GM23248 (cell line): ENCODE results near the gene ALKBH1. TPM values are rescaled to one million over a fixed set of nuclear protein-coding genes. Genes with fewer than 3 reads are reported as not detected.

Experiments used
- DNase-seq: peaks from one replicate; pipeline ENCODE4 v3.0.0-alpha.2; 2015
- H2AFZ ChIP-seq: fragments of 200-600 bp; sonication (generic); 2 replicates; pipeline ENCODE4 v1.6.1; 2016; ENCODE audit warnings: antibody characterized with exemption
- H3F3A ChIP-seq: fragments of 200-600 bp; sonication (generic); 2 replicates; pipeline ENCODE4 v1.6.1; 2016; ENCODE audit warnings: mild to moderate bottlenecking, antibody characterized with exemption, mixed run types; ENCODE audit not compliant: insufficient read depth
- H3K27ac ChIP-seq: fragments of 200-600 bp; sonication (generic); 2 replicates; pipeline ENCODE4 v1.5.1; 2016; ENCODE audit warnings: mild to moderate bottlenecking
- H3K27me3 ChIP-seq: fragments of 200-600 bp; sonication (generic); replicated peaks from 2 replicates; pipeline ENCODE4 v1.6.1; 2016; ENCODE audit warnings: mild to moderate bottlenecking; ENCODE audit not compliant: insufficient read depth
- H3K36me3 ChIP-seq: fragments of 200-600 bp; sonication (generic); 2 replicates; pipeline ENCODE4 v1.6.1; 2016; ENCODE audit warnings: low read depth, mild to moderate bottlenecking
- H3K4me1 ChIP-seq: fragments of 200-600 bp; sonication (generic); 2 replicates; pipeline ENCODE4 v1.6.1; 2016; ENCODE audit warnings: mild to moderate bottlenecking; ENCODE audit not compliant: insufficient read depth
- H3K4me2 ChIP-seq: fragments of 200-600 bp; sonication (generic); one replicate; pipeline ENCODE4 v1.6.1; 2016; ENCODE audit warnings: mild to moderate bottlenecking; ENCODE audit not compliant: unreplicated experiment
- H3K4me3 ChIP-seq: fragments of 200-600 bp; sonication (generic); 2 replicates; pipeline ENCODE4 v1.5.1; 2016; ENCODE audit warnings: mild to moderate bottlenecking
- H3K79me2 ChIP-seq: fragments of 200-600 bp; sonication (generic); 2 replicates; pipeline ENCODE4 v1.6.1; 2016; ENCODE audit warnings: mild to moderate bottlenecking; ENCODE audit not compliant: insufficient read depth
- H3K9ac ChIP-seq: fragments of 200-600 bp; sonication (generic); 2 replicates; pipeline ENCODE4 v1.6.1; 2016; ENCODE audit warnings: mild to moderate bottlenecking
- H3K9me2 ChIP-seq: fragments of 200-600 bp; sonication (generic); 2 replicates; pipeline ENCODE4 v1.6.1; 2016; ENCODE audit warnings: mixed run types, mild to moderate bottlenecking, moderate library complexity; ENCODE audit not compliant: insufficient read depth
- H3K9me3 ChIP-seq: fragments of 200-600 bp; sonication (generic); one replicate; pipeline ENCODE4 v1.6.1; 2017; ENCODE audit warnings: low read depth
- H4K20me1 ChIP-seq: fragments of 200-600 bp; sonication (generic); 2 replicates; pipeline ENCODE4 v1.6.0; 2016; ENCODE audit not compliant: insufficient read depth
- EZH2 ChIP-seq: fragments of 200-600 bp; sonication (generic); IDR thresholded peaks from 2 replicates; pipeline ENCODE4 v1.6.1; 2018; ENCODE audit warnings: antibody characterized with exemption, mild to moderate bottlenecking; ENCODE audit not compliant: insufficient read depth, poor library complexity, severe bottlenecking
- EZH2phosphoT487 ChIP-seq: fragments of 200-600 bp; sonication (generic); IDR thresholded peaks from 2 replicates; pipeline ENCODE4 v1.6.1; 2018; ENCODE audit warnings: antibody characterized with exemption, moderate library complexity, mild to moderate bottlenecking, low read depth; ENCODE audit not compliant: insufficient read depth
- WGBS, 2 experiments: methylation state at CpG; one replicate each; pipeline ENCODE4 v1.1.6; 2015 to 2017; ENCODE audit warnings: low lambda C conversion rate in 2 of 2, low coverage in 1 of 2; ENCODE audit errors: missing lambda C conversion rate in 2 of 2; 5-methylcytosine and 5-hydroxymethylcytosine counted together
- in situ Hi-C: fragments of 300-500 bp; cut with MboI; formaldehyde crosslinking; loops from 2 replicates; pipeline ENCODE4 v1.15.0; 2020
- polyA plus RNA-seq: library from polyadenylated mRNA; unstranded; fragments of >200 nt; fragmentation: Nextera tagmentation; extraction: Ambion mirVana; gene quantifications from 2 replicates; pipeline ENCODE4 v1.2.1, GENCODE V29; 2016
- total RNA-seq: library from RNA; depleted of rRNA; stranded (reverse); fragments of >200 nt; shearing (Covaris generic); gene quantifications from 2 replicates; pipeline ENCODE4 v1.2.3, GENCODE V29; 2014

ALKBH1 gene
- total and polyA plus RNA-seq, 2 experiments from 2014 or later: 10.2 to 13.4 TPM

GRCh38 chr14:77659831-77660230, 48.0 kb downstream of the ALKBH1 start:
- Histone ChIP-seq H3K79me2 (no peaks in the 10 kb centered on the region), H3K4me3 (no peak overlapping the region), H3K9me2 (no peaks in the 10 kb centered on the region), H3F3A (no peaks in the 10 kb centered on the region), H3K9me3 (no peaks in the 10 kb centered on the region), H3K9ac (no peak overlapping the region), H3K4me1 (no peaks in the 10 kb centered on the region), H3K27me3 (no peaks in the 10 kb centered on the region), H4K20me1 (no peaks in the 10 kb centered on the region), H3K27ac (no peak overlapping the region), H3K4me2 (no peak overlapping the region), H3K36me3 (no peaks in the 10 kb centered on the region), H2AFZ (no peak overlapping the region)
- DNase-seq: no peak
- in situ Hi-C loops: no loop called here
- TF ChIP-seq EZH2 (no peak), EZH2phosphoT487 (no peak)
- WGBS, 2 experiments: 93% methylated on average over 2 of the region's 2 CpGs

- H3K4me2 ChIP-seq: no peak overlapping the region
- H4K20me1 ChIP-seq: no peaks in the 10 kb centered on the region
- H2AFZ ChIP-seq: no peak overlapping the region
- no peaks in the 10 kb centered on the region for H3K79me2 ChIP-seq
- no peaks in the 10 kb centered on the region for H3K9me3 ChIP-seq
- 66 to 74% methylated on average over 5 of the region's 5 CpGs for WGBS, 2 experiments
- no peaks in the 10 kb centered on the region for H3K9me2 ChIP-seq
- no peak overlapping the region for H3K9ac ChIP-seq
- H3K27ac ChIP-seq: no peak overlapping the region
- no peak overlapping the region for H3K4me3 ChIP-seq
- in situ Hi-C loops: no loop called here
- peak; percentile 7 for DNase-seq
- no peaks in the 10 kb centered on the region for H3K4me1 ChIP-seq
- no peaks in the 10 kb centered on the region for H3K36me3 ChIP-seq
- TF ChIP-seq EZH2 (no peak), EZH2phosphoT487 (no peak)
- H3K27me3 ChIP-seq: no peaks in the 10 kb centered on the region
- H3F3A ChIP-seq: no peaks in the 10 kb centered on the region
Observed at GRCh38 chr14:77657280-77657679, 50.5 kb downstream of the ALKBH1 start.

GRCh38 chr14:77654001-77654441, 53.8 kb downstream of the ALKBH1 start:
- Histone ChIP-seq H3F3A (no peaks in the 10 kb centered on the region), H3K9me2 (no peaks in the 10 kb centered on the region), H3K4me3 (no peak overlapping the region), H2AFZ (0 out of 2 replicates have a peak overlapping the region, but pooled peaks have one; percentile 4), H3K27ac (no peak overlapping the region), H3K79me2 (no peaks in the 10 kb centered on the region), H4K20me1 (no peaks in the 10 kb centered on the region), H3K27me3 (no peaks in the 10 kb centered on the region), H3K4me2 (no peak overlapping the region), H3K9ac (no peak overlapping the region), H3K4me1 (peaks cover 1% of the 10 kb centered on the region; the same call in 1 of the 2 replicates), H3K36me3 (no peaks in the 10 kb centered on the region), H3K9me3 (no peaks in the 10 kb centered on the region)
- TF ChIP-seq EZH2phosphoT487 (no peak), EZH2 (no peak)
- DNase-seq: no peak
- in situ Hi-C loops: no loop called here
- 69 to 75% methylated on average over 9 to 11 of the region's 11 CpGs for WGBS, 2 experiments

- no peak overlapping the region; the same call in 1 of the 2 replicates for H3K27ac ChIP-seq
- in situ Hi-C loops: no loop called here
- no peaks in the 10 kb centered on the region for H3K79me2 ChIP-seq
- WGBS, 2 experiments: 66 to 73% methylated on average over 3 of the region's 3 CpGs
- no peaks in the 10 kb centered on the region for H3K27me3 ChIP-seq
- H2AFZ ChIP-seq: no peak overlapping the region
- H3F3A ChIP-seq: no peaks in the 10 kb centered on the region
- H3K4me3 ChIP-seq: no peak overlapping the region
- TF ChIP-seq EZH2: no peak
- TF ChIP-seq EZH2phosphoT487: no peak
- no peaks in the 10 kb centered on the region for H3K9me2 ChIP-seq
- H3K9ac ChIP-seq: no peak overlapping the region
- no peaks in the 10 kb centered on the region for H4K20me1 ChIP-seq
- H3K36me3 ChIP-seq: no peaks in the 10 kb centered on the region
- DNase-seq: peak; percentile 59
- H3K4me2 ChIP-seq: no peak overlapping the region
- peaks cover 3% of the 10 kb centered on the region; the same call in 1 of the 2 replicates for H3K4me1 ChIP-seq
- no peaks in the 10 kb centered on the region for H3K9me3 ChIP-seq
Observed at GRCh38 chr14:77649326-77649725, 58.5 kb downstream of the ALKBH1 start.
